Left renal pelvis (tissue), 4 donors: Measurements from ENCODE around the gene TMEM209. TPM values are rescaled to one million over a fixed set of nuclear protein-coding genes. Genes with fewer than 3 reads are reported as not detected.
"Not testable (repeated sequence)": the region's sequence is repeated elsewhere in the genome, so short reads cannot be mapped to it uniquely, and the experiment has no call there.

Experiments
- DNase-seq, 4 donors: peaks; one replicate each; pipeline ENCODE4 v3.0.0-alpha.2; 2013; ENCODE audit warnings: low read depth in 4 of 4, low spot score in 3 of 4
- polyA plus RNA-seq, 4 donors: library from polyadenylated mRNA; unstranded; fragments of 120-200 nt; gene quantifications; one replicate each; pipeline ENCODE4 v1.2.1, GENCODE V29; 2013; ENCODE audit not compliant: insufficient read length in 4 of 4

Gene TMEM209
- polyA plus RNA-seq, 4 donors, result 17.1 to 31.0 (median 28.8) TPM

DNA sequence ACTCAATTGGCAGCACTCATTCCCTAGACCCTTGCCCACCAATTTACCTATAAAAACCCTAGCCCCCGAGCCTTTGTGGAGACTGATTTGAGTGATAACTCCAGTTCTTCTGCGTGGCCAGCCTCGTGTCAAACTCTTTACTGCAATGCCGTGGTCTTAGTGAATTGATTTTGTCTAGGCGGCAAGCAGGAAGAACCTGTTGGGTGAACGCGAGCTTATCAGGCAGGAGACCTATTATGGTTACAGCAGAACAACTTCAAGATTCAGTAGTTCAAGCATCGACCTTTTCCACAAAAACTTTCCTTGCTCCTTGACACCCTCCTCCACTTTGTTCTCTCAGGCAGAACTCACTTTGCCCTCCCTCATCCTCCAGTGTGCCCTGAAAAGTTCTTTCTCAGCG, 14.7 kb upstream of the TMEM209 start:
- no peak for DNase-seq

DNA sequence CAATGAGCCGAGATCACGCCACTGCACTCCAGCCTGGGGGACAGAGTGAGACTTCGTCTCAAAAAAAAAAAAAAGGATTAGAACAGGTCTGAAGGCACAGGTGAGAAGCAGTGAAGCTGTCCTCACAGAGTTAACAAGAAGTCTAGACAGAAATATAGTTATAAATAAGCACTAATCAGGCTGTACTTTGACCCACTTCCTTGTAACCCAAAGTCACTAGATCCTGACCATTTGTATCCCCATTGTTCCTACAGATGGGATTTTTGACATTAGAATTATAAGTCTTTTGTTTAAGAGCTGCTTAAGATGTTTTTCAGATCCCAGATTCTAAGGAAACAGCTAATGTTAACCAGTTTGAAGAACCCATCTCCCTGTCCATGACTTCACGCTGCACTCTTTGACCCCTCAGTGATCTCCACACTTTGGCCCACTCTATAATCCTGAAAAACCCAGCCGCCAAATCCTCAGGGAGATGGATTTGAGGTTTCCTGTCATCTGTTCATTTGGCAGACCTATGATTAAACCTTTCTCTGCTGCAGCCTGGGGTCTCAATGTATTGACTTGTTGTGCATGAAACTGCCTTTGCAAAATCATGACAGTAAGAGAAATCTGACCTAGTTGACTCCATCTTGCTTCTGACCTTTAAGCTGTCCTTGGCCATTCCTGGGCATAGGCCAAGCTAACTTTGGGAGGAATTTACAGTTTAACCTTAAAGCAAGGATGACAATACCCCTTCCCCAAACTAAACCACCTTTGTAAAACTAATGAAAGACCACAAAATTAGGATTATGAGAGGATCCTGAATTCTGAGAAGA, 13.8 kb upstream of the TMEM209 start:
- DNase-seq, result no peak

DNA sequence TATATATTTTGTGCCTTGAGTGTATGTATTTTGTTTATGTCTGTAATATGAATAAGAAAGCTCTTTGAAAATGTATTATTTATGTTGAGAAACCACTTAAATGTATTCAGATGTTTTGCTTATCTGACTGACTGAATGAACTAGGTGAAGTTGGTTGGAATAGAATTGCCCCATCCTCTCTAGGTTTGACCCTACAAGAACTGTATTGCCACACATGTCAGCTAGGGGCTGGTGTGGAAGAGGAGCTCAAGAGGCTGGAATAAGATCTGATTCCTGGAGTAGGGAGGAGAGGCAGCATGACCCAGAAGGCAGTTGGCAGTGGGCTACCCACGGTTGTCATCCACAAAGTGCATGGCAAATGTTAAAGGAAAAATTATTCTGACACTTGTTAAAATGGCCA, 11.5 kb upstream of the TMEM209 start:
- no peak for DNase-seq

DNA sequence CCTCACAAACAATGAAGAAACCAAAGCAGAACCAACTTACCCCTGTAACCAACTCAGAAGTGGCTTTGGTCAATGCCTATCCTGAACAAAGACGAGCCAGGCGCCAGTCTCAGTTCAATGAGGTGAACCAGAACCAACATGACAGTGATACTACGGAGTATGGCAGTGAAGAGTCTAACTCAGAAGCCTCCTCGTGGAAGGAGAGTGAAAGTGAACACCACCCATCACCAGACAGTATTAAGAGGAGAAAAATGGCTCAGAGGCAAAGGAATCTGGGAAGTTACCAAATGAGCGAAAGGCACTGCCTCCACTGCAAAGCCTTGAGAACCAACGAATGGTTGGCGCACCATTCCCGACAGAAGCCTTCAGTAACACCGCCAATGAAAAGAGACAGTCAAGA, 10.8 kb upstream of the TMEM209 start:
- DNase-seq, result no peak

DNA sequence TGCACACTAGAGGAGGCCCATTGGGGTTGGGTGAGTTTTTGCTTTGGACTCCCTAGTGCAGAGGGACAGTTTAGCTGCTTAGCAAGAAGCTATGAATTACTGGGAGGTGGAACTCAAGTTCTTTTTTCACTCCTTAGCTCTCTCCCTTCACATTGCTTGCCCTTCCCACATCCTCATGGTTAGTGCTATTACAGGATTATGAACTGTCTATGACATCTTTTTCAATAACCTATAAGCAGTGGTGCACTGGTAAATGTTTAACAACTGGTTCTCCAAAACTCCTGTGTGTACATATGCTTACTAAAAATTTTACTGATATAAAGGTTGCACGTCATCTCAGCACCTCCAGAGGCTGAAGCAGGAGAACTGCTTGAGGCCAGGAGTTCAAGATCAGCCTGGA, 8.6 kb upstream of the TMEM209 start:
- DNase-seq, result no peak

DNA sequence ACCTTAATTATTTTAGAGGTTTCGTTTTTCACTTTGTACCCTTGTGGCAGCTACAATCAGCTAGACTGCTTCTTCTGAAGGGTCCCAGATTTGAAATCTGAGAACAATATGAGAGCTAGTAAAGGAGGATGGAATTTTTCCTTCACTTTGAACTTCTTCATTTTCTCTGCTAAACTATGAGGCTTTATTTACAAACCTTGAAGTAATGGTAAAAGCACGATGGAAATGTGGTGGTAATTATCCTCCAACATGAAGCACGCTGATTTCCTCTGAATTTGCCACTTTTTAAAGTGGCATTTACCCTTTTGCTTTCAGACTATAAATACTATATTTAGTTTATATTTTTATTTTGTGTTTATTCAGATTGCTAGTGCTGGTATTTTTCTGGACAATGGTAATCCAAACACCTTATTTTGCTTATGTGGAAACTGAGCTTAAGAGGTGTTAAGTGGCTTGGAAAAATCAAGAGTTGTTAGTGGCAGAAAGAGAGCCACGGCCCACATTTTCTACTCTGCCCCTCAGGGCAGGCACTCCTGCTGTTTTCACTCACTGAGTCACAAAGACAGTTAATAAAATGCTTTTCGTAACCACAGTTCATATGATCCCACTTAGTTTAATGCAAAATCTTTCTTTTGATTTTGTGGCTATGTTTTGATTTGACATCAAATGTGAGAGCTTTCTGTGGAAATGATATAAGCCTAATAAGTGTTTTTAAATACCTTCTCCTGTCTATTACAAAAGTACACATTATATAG, 5.2 kb upstream of the TMEM209 start:
- no peak for DNase-seq

DNA sequence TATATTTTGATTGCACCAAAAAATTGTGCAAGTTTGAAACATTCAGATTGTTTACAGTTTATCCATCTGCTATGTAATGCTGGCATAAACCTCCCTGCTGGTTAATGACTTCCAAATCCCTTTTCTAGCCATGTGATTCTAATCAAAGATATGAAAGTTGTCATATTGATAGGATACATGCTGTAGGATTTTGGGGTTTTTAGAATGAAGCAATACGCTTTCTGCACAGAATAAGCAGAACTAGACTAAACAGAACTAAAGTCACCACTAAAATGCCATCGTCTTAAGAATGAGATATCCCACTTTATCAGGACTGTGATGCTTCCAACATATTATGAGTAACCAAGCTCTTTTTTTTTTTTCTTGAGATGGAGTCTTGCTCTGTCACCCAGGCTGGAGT, 3.3 kb upstream of the TMEM209 start:
- DNase-seq, result no peak

DNA sequence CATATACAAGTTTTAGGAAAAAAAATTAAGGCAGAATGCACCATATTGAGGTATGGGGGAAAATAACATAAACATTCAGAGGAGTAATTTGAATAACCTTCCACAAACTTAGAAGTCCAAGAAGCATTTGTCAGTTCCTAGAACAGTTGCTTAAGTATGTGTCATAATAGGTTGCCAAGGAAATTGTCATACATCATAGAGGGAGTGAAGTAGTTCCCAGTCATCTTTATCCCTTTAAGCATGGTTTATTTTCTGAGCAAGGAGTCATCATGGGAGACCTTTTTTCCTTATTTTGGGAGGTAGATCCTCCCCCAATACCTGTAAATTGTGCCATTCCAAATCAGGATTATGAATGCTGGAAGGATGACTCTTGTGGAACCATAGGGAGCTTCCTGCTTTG, 2.4 kb upstream of the TMEM209 start, which contains the start of gene SSMEM1:
TSS of gene SSMEM1 (plus strand) at position 219 of the 400 bp plus-strand sequence. CDS start at position 270, 51 bp downstream.
- no peak for DNase-seq

DNA sequence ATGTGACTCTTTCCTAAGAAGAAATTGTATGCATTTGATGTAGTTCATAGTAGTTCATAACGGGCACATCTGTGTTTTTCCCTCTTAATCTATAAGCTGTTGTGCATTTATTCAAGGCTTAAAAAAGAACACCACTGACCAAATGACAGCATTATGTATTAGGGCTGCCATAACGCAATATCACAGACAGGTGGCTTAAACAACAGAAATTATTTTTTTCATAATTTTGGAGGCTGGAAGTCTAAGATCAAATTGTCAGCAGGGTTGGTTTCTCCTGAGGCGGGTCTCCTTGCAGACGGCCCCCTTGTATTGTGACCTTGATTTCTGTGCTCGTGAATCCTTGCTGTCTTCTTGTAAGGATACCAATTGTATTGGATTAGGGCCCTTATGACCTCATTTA, 1.8 kb upstream of the TMEM209 start:
- no peak for DNase-seq

DNA sequence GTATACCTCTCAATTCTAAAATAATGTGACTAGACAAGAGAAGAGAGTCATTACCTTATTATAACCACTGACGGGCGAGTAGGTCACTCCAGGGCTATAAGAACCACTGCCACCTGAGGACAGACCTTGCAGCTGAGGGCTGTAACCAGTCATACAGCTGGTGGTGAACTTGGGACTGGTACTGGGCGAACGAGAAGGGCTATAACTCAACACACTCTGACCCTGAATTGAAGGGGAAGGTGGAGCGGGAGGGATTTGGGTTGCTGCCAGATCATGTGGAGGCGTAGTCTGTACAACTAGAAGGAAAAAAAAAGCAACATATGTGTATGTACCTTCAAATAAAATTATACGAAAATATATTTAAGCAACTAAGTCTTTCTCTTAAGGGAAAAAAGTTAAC, 3.4 kb downstream of the TMEM209 start:
- no peak for DNase-seq

DNA sequence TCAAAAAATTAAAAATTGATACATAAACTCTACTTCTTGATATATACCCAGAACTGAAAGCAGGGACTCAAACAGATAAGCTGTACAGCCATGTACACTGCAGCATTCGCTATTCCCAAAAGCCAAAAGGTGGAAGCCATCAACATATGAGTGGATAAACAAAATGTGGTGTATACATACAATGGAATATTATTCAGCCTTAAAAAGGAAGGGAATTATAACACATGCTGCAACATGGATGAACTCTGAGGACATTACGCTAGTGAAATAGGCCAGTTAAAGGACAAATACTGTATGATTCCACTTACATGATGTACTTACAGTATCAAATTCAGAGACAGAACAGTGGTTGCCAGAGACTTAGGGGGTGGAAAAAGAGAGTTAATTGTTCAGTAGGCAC, 8.1 kb downstream of the TMEM209 start:
- DNase-seq, result no peak

DNA sequence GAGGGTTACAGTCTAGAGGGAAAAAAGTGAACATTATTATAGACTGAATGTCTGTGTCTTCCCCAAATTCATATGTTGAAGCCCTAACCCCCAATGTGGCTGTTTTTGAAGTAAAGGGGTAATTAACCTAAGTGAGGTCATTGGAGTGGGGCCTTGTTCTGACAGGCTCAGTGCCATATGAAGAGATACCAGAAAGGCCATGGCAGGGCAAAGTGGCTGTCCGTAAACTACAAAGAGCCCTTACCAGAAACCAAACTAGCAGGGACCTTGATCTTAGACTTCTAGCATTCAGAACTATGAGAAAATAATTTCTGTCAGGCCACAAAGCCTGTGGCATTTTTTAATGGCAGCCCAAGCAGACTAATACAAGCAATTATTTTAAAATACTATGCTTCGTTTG, 8.7 kb downstream of the TMEM209 start:
- no peak for DNase-seq

DNA sequence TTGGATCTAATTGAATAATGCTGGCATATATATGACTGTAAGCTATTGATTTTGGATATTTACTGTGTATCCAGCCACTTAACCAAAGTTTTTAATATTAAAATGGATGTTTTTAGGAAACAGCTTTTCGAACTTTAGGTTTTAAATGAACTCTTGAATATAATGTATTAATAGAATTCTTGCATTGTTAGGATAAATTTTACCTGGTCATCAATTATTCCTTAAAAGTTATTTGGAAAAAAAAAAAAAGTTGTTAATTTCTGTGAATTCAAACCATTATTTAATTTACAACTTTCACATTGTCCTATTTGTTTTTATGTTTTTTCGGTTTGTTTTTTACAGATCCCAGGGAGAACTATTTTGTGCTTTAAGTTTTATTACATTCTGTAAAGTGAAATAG, 9.8 kb downstream of the TMEM209 start:
- no peak for DNase-seq

DNA sequence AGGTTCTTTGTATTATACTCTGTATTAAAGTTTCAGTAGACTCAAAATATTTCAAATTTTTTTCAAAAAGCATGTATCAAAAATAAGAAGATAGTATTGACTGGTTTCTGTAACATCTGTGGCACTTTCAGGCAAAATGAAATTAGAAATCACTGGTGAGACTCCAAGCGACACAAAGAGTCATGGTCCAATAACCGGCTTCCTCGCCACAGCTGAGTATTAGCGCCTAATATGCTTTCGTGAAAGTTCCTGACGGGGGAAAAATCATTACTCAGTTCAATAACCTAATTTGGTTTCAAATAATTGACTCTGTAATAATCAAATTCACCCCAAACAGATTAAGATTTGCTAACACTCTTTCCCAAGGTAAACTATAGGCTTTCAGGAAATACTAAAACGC, 13.4 kb downstream of the TMEM209 start:
- no peak for DNase-seq

DNA sequence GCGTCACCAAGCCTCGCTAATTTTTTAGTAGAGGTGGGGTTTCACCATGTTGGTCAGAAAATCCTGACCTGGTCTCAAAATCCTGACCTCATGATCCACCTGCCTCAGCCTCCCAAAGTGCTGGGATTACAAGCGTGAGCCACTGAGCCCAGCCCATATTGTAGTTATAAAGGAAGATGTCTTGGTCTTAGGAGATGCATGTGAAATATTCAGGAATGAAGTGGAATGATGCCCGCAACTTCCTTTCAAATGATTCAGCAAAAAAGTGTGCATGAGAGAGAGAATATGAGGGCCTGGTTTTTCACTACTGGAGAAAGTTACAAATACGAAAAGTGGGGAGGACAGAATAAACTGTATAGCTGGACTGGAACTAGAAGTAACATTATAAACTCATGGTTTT, 15.9 kb downstream of the TMEM209 start:
- no peak for DNase-seq

DNA sequence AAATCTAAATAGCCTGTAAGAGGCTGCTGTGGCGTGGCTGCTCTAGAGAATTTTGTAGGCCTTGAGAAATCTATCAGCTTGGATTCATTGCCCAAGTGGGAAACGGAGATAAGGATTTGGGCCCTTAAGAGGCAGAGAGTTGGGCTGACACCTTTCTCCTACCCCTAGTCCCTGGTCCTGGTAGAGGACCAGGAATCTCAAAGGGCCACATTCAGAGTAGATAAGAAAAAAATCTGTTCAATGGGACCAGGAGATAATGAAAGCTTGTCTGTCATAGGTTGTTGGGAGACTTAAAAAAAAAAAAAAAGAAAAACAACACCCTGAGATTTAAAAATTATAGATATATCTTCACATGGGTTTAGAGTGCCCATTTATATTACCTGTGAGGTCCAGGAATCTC, 17.8 kb downstream of the TMEM209 start:
- no peak for DNase-seq

DNA sequence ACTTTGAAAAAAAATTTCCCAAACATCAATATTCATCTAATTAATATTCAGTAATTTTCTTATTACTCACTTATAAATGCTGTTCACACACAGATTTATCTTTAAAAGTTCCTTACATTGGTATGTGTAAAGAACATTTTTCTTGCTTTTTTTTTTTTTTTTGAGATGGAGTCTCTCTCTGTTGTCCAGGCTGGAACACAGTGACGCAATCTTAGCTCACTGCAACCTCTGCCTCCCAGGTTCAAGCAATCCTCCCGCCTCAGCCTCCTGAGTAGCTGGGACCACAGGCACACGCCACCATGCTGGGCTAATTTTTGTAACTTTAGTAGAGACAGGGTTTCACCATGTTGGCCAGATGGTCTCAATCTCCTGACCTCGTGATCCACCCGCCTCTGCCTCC, 20.9 kb downstream of the TMEM209 start:
- DNase-seq, result not testable (repeated sequence)

DNA sequence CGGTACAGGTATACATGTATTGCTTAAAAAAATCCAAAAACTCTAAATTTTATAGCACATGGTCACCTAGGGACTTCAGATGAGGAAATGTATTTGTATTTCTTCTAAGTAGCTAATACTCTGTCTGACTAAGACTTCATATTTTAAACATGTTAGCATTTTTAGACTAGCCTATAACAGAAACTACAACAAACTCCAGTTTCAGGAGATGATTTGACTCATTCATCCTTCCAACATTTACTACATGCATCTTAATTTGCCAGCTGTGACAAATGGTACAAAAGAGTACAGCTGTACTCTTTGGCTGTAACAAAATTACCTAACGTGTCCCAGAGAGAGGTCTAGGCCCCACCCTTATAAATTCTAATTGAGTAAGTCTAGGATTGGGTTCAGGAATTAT, 22.2 kb downstream of the TMEM209 start:
- DNase-seq, result no peak

DNA sequence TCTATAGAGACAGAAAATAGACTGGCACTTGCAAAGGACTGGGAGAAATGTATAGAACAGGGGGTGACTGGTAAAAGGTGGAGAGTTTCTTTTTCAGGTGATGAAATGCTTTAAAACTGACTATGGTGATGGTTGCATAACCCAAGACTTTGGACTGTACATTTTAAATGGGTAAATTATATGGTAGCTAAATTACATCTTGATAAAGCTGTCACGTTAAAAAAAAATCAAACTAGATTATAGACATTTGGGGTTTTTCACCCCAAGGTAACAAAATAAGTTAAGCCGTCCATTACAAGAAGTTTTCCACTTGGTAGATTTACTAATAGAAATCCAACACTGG, 24.0 kb downstream of the TMEM209 start:
- no peak for DNase-seq

DNA sequence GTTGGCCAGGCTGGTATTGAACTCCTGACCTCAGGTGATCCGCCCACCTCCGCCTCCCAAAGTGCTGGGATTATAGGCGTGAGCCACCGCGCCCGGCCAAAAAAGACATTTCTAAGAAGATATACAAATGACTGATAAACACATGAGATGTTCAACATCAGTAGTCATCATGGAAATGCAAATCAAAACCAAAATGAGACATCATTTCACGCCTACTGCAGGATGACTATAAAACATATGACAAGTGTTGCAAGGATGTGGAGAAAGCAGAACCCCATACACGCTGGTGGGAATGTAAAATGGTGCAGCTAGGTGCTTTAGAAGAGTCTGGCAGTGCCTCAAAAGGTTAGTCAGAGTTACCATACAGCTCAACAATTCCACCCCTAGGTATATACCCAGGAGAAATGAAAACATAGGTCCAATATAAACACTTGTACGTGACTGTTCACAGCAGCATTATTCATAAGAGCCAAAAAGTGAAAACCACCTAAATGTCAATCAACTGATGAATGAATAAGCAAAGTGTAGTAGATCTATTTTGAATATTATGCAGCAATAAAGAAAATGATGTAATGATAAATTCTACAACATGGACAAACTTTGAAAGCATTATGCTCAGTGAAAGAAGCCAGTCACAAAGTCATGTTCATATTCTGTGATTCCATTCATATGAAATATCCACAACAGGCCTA, 24.5 kb downstream of the TMEM209 start:
- no peak for DNase-seq

DNA sequence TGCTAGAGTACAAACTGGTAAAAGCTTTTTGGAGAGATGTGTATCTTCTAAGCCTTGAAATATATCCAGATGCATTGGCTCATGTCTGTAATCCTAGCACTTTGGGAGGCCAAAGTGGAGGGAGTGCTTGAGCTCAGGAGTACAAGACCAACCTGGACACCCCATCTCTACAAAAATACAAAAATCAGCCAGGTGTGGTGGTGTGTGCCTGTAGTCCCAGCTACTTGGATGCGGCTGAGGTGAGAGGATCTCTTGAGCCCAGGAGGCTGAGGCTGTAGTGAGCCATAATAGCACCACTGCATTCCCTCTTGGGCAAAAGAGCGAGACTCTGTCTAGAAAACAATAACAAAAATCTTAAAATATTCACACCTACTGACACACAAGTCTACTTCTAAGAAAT, 25.6 kb downstream of the TMEM209 start:
- DNase-seq, result no peak

DNA sequence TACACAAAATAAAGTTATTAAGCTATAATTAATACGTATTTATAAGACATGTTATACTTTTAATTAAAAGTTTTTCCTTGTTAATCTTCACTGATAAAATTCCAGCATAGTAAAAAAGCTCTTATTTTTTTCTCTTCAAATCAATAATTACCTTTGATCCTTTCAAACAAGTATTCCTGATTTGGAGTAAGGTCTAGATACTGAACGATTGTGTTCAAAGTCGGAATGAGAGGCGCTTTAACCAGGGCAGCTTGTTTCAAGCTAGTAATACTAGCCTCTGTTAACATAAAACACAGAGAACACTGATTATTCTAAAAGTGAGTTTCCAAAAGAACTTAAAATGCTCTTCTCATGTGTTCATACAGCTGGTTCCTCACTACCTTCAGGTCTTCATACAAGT, 27.0 kb downstream of the TMEM209 start:
- DNase-seq, result no peak
